Suprapubic skin (tissue), 4 donors: ENCODE results near the gene AUTS2. TPM values are rescaled to one million over a fixed set of nuclear protein-coding genes. Genes with fewer than 3 reads are reported as not detected.

Experiments used
- DNase-seq, 2 donors: peaks; one replicate each; pipeline ENCODE4 v3.0.0-alpha.2; 2019; ENCODE audit warnings: low spot score in 2 of 2
- H3K27ac ChIP-seq: fragments of 200-600 bp; sonication (generic); one replicate; pipeline ENCODE4 v1.5.1; 2019
- H3K27me3 ChIP-seq: fragments of 200-600 bp; sonication (generic); one replicate; pipeline ENCODE4 v1.5.1; 2019
- H3K36me3 ChIP-seq: fragments of 200-600 bp; sonication (generic); one replicate; pipeline ENCODE4 v1.5.1; 2019
- H3K4me1 ChIP-seq: fragments of 200-600 bp; sonication (generic); one replicate; pipeline ENCODE4 v1.5.1; 2019
- H3K4me3 ChIP-seq: fragments of 200-600 bp; sonication (generic); one replicate; pipeline ENCODE4 v1.5.1; 2019; ENCODE audit warnings: mild to moderate bottlenecking
- H3K9me3 ChIP-seq: fragments of 200-600 bp; sonication (generic); one replicate; pipeline ENCODE4 v1.5.1; 2019
- EP300 ChIP-seq: sonication (generic); formaldehyde crosslinking; IDR thresholded peaks from one replicate; pipeline ENCODE4 v1.6.1; 2017; ENCODE audit warnings: antibody characterized with exemption
- POLR2A ChIP-seq, 2 donors: fragments of 450-650 bp; IDR thresholded peaks; one replicate each; pipeline ENCODE4 v1.6.1; 2017; ENCODE audit warnings: antibody characterized with exemption in 2 of 2, mild to moderate bottlenecking in 2 of 2, moderate library complexity in 2 of 2
- POLR2AphosphoS5 ChIP-seq, 3 donors: sonication (generic); formaldehyde crosslinking; IDR thresholded peaks; one replicate each; pipeline ENCODE4 v1.6.1; 2017; ENCODE audit warnings: antibody characterized with exemption in 3 of 3
- WGBS: methylation state at CpG from one replicate; pipeline ENCODE4 v1.1.5; 2018; 5-methylcytosine and 5-hydroxymethylcytosine counted together
- total RNA-seq, 4 donors: library from RNA; depleted of rRNA; stranded (reverse); fragments of >200 nt; gene quantifications; one replicate each; pipeline ENCODE4 v1.1.0, GENCODE V29; 2016
- TF ChIP-seq, protein P1 (sequence below), 2 donors: fragments of 200-600 bp in 1 of 2; fragments of 450-650 bp in 1 of 2; sonication (generic) in 1 of 2; IDR thresholded peaks; one replicate each; pipeline ENCODE4 v1.5.1; 2016 to 2019; ENCODE audit warnings: antibody characterized with exemption in 2 of 2, mild to moderate bottlenecking in 1 of 2, moderate library complexity in 1 of 2

Gene AUTS2
- total RNA-seq, 4 donors from 2014 or later = 31.0 to 102 (median 56.4) TPM

DNA sequence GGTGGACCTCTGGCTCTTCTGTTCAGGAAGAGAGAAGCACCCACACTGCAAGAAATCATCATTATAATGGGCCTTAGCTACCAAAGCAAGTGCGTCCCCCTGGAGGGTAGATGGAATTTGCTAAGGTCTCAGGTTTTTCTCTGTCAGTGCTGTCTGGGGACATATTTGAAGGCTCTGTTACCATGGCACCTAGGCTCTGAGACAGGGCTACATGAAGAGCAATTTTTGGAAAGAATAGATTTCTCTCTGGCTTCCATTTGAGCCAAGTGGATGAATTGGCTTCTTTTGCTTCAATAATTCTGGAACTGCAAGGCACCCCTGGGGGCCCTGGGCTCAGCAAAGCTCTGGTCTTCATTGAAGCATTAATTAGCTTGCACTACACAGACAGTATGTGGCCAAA, 1184.5 kb downstream of the AUTS2 start:
- no peak for DNase-seq
- Histone ChIP-seq H3K4me3 (no peak overlapping the region), H3K27me3 (no peaks in the 10 kb centered on the region), H3K27ac (no peak overlapping the region), H3K9me3 (no peaks in the 10 kb centered on the region), H3K36me3 (peaks cover 78% of the 10 kb centered on the region), H3K4me1 (peaks cover 5% of the 10 kb centered on the region)
- 92% methylated on average over 1 of the region's 1 CpG for WGBS
- no peak for TF ChIP-seq EP300
- TF ChIP-seq, protein P1, sequence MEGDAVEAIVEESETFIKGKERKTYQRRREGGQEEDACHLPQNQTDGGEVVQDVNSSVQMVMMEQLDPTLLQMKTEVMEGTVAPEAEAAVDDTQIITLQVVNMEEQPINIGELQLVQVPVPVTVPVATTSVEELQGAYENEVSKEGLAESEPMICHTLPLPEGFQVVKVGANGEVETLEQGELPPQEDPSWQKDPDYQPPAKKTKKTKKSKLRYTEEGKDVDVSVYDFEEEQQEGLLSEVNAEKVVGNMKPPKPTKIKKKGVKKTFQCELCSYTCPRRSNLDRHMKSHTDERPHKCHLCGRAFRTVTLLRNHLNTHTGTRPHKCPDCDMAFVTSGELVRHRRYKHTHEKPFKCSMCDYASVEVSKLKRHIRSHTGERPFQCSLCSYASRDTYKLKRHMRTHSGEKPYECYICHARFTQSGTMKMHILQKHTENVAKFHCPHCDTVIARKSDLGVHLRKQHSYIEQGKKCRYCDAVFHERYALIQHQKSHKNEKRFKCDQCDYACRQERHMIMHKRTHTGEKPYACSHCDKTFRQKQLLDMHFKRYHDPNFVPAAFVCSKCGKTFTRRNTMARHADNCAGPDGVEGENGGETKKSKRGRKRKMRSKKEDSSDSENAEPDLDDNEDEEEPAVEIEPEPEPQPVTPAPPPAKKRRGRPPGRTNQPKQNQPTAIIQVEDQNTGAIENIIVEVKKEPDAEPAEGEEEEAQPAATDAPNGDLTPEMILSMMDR (IDR thresholded peaks at IDR 0.05) = no peak
- no peak for TF ChIP-seq POLR2A (IDR thresholded peaks at IDR 0.05)
- TF ChIP-seq POLR2AphosphoS5 (IDR thresholded peaks at IDR 0.05) = no peak

DNA sequence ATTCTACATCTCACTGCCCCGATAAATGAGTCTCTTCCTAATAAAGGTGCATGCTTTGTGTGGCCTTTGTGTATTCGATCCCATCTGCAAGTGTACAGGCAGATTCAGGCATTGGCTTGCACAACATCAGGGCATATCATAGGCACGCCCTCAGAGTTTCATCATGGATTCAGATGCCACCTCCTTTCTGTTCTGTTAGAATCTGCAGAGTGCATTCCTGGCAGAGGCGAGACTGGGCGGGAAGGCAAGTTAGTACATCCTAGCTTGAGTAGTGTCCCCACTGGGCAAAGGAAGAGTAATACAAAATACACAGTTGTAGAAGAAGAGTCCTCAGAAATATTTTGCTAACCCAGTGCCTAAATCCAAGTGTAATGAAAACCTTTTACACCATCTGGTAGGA, 1187.2 kb downstream of the AUTS2 start:
- WGBS = 49% methylated on average over 5 of the region's 5 CpGs
- Histone ChIP-seq H3K9me3 (no peaks in the 10 kb centered on the region), H3K4me3 (no peak overlapping the region), H3K27me3 (no peaks in the 10 kb centered on the region), H3K36me3 (peaks cover 80% of the 10 kb centered on the region), H3K4me1 (peaks cover 8% of the 10 kb centered on the region), H3K27ac (no peak overlapping the region)
- DNase-seq = no peak
- TF ChIP-seq POLR2A (IDR thresholded peaks at IDR 0.05) = no peak
- TF ChIP-seq, protein P1 (IDR thresholded peaks at IDR 0.05) = no peak

DNA sequence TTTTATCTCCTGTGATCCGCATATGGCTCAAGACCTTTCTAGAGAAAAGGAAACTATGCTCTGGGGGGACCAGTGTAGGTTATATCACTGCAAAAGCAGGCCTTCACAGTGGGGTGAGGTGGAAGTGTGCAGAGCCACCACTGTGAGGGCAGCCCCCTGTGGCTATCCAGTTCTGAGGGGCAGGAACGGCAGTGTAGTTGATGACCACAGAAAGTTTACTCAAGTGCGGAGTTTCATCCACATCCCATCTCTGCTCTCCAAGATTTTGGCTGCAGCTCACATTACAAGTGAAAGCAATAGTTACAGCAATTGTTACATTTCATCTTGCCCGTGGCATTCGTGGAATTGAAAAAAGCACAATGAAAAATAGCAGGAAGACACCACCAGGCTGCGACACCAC, 1187.8 kb downstream of the AUTS2 start:
- peaks cover 87% of the 10 kb centered on the region for H3K36me3 ChIP-seq
- DNase-seq = no peak
- whole genome bisulfite sequencing = 84% methylated on average over 6 of the region's 6 CpGs

DNA sequence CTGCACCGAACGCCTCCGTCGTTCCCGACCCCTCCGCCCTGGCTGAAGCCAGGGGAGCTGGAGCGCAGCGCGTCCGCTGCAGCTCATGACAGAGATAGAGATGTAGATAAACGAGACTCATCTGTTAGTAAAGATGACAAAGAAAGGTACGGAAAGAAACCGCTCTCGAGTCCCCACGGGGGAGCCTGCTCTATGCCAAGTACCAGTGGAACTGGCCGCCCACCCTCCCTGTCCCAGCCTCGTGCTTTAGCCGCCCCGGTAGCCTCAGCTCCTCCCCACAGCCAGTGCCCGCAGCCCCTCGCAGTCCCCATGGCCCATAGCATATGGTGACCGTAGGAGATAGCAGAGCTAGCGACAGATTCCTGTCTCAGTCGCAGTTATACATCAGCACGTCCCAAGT, 1189.0 kb downstream of the AUTS2 start:
- H3K4me1 ChIP-seq = peaks cover 8% of the 10 kb centered on the region
- WGBS = 83% methylated on average over 25 of the region's 25 CpGs
- H3K27me3 ChIP-seq = no peaks in the 10 kb centered on the region
- H3K9me3 ChIP-seq = no peaks in the 10 kb centered on the region
- TF ChIP-seq POLR2A (IDR thresholded peaks at IDR 0.05) = no peak
- no peak for TF ChIP-seq POLR2AphosphoS5 (IDR thresholded peaks at IDR 0.05)
- TF ChIP-seq, protein P1 (IDR thresholded peaks at IDR 0.05) = no peak
- TF ChIP-seq EP300 = no peak
- H3K36me3 ChIP-seq = peaks cover 85% of the 10 kb centered on the region
- no peak for DNase-seq
- no peak overlapping the region for H3K27ac ChIP-seq
- H3K4me3 ChIP-seq = no peak overlapping the region

More for the DNA sequence above, 1187.8 kb downstream of the AUTS2 start:
- H3K9me3 ChIP-seq = no peaks in the 10 kb centered on the region
- H3K4me1 ChIP-seq = peaks cover 8% of the 10 kb centered on the region
- H3K27ac ChIP-seq = no peak overlapping the region
- H3K27me3 ChIP-seq = no peaks in the 10 kb centered on the region
- no peak overlapping the region for H3K4me3 ChIP-seq
- TF ChIP-seq, protein P1 (IDR thresholded peaks at IDR 0.05) = no peak
- TF ChIP-seq POLR2AphosphoS5 (IDR thresholded peaks at IDR 0.05) = no peak
- TF ChIP-seq POLR2A (IDR thresholded peaks at IDR 0.05) = no peak
- TF ChIP-seq EP300 = no peak

DNA sequence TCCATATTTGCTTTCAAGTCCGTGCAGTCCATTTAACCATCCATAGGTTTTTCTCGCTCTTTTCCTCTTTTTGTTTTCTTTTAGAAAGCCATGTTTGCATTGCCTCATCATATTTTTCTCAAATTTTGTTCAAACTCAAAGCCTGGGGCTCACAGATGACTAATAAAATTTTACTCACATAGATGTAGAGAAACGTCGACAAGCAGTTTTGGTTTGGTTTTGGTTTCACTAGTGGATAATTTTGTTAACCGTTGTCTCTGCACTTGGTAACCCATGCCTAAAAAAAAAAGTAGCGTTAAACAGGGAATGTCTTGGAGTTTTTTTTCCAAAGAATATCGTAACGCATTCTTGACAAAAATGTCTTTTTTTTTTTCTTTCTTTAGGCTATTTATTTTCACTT, 1189.5 kb downstream of the AUTS2 start:
- WGBS = 66% methylated on average over 8 of the region's 8 CpGs
- peaks cover 8% of the 10 kb centered on the region for H3K4me1 ChIP-seq
- no peaks in the 10 kb centered on the region for H3K27me3 ChIP-seq
- no peak overlapping the region for H3K4me3 ChIP-seq
- TF ChIP-seq EP300 (no peak), POLR2AphosphoS5 (IDR thresholded peaks at IDR 0.05) (no peak), POLR2A (IDR thresholded peaks at IDR 0.05) (no peak)
- TF ChIP-seq, protein P1 (IDR thresholded peaks at IDR 0.05) = no peak
- no peak for DNase-seq
- no peak overlapping the region for H3K27ac ChIP-seq
- H3K9me3 ChIP-seq = no peaks in the 10 kb centered on the region
- peaks cover 82% of the 10 kb centered on the region for H3K36me3 ChIP-seq
